GM19099 (cell line): ENCODE results near the gene SNX5.

ENCODE experiments used
- POLR2A ChIP-seq: IDR thresholded peaks from 3 replicates; pipeline ENCODE4 v1.6.1; 2011; ENCODE audit warnings: low read depth; ENCODE audit not compliant: insufficient read length; ENCODE audit errors: extremely low read depth

Gene SNX5

GRCh38 chr20:17955302-17955701 lies 13.3 kb downstream of the SNX5 start:
- no peak for TF ChIP-seq POLR2A

GRCh38 chr20:17953935-17954334 lies 14.7 kb downstream of the SNX5 start:
- no peak for TF ChIP-seq POLR2A

GRCh38 chr20:17952692-17953684 lies 15.6 kb downstream of the SNX5 start:
- TF ChIP-seq POLR2A: no peak

- no peak for TF ChIP-seq POLR2A
These were observed 17.3 kb downstream of the SNX5 start for GRCh38 chr20:17951323-17951722.

- no peak for TF ChIP-seq POLR2A
These were observed 17.9 kb downstream of the SNX5 start for GRCh38 chr20:17950670-17951069.

GRCh38 chr20:17949899-17950298 lies 18.7 kb downstream of the SNX5 start:
- TF ChIP-seq POLR2A: no peak

GRCh38 chr20:17948442-17948841 lies 20.2 kb downstream of the SNX5 start:
- no peak for TF ChIP-seq POLR2A

GRCh38 chr20:17947474-17947815 lies 21.1 kb downstream of the SNX5 start:
- no peak for TF ChIP-seq POLR2A

GRCh38 chr20:17946572-17947473 lies 21.8 kb downstream of the SNX5 start:
- no peak for TF ChIP-seq POLR2A

GRCh38 chr20:17946040-17946439 lies 22.6 kb downstream of the SNX5 start:
- TF ChIP-seq POLR2A: no peak

- TF ChIP-seq POLR2A: no peak
These were observed 23.6 kb downstream of the SNX5 start for GRCh38 chr20:17944854-17945474.

GRCh38 chr20:17943343-17943742 lies 25.3 kb downstream of the SNX5 start:
- TF ChIP-seq POLR2A: no peak

GRCh38 chr20:17941826-17942196 lies 26.8 kb downstream of the SNX5 start:
- no peak for TF ChIP-seq POLR2A

GRCh38 chr20:17941087-17941825 lies 27.3 kb downstream of the SNX5 start:
- TF ChIP-seq POLR2A: no peak

- no peak for TF ChIP-seq POLR2A
These were observed 28.2 kb downstream of the SNX5 start for GRCh38 chr20:17940224-17940971.
